Caco-2 (cell line): Measurements from ENCODE around the gene SRPK2. TPM values are rescaled to one million over a fixed set of nuclear protein-coding genes. Genes with fewer than 3 reads are reported as not detected.
"Not testable (repeated sequence)": the region's sequence is repeated elsewhere in the genome, so short reads cannot be mapped to it uniquely, and the experiment has no call there.

Source experiments
- BruUV-seq: library from RNA; stranded (reverse); fragments of 400-500 nt; replicated peaks from 2 replicates; lab custom pipeline; 2021; lab: Mats Ljungman, UMichigan
- CTCF ChIA-PET: fragments of 300-600 bp; sonication (Branson Sonifier 250); formaldehyde crosslinking; loops from one replicate; lab custom pipeline; 2022; ENCODE audit warnings: antibody characterized with exemption; lab: Charles Lee
- POLR2A ChIA-PET: fragments of 300-600 bp; sonication (Branson Sonifier 250); formaldehyde crosslinking; loops from one replicate; lab custom pipeline; 2022; ENCODE audit warnings: antibody characterized with exemption; lab: Charles Lee
- DNase-seq, 2 experiments: peaks; one replicate each; pipeline versions ENCODE4 v3.0.0 to v3.0.0-alpha.2; 2020 to 2022
- H3K27me3 ChIP-seq: replicated peaks from 2 replicates; pipeline ENCODE4 v1.6.0; 2011; ENCODE audit warnings: low read length; ENCODE audit not compliant: control insufficient read depth, insufficient read depth
- H3K36me3 ChIP-seq: 2 replicates; pipeline ENCODE4 v1.5.1; 2011; ENCODE audit warnings: low read length; ENCODE audit not compliant: control insufficient read depth, insufficient read depth
- H3K4me1 ChIP-seq: fragments of 250-450 bp; sonication (Bioruptor Pico); 2 replicates; pipeline ENCODE4 v1.5.1; 2020; ENCODE audit warnings: mild to moderate bottlenecking
- H3K4me3 ChIP-seq: 2 replicates; pipeline ENCODE4 v1.5.1; 2011; ENCODE audit warnings: low read depth, mild to moderate bottlenecking, control low read depth, low read length
- H3K9me3 ChIP-seq: fragments of 250-450 bp; sonication (Bioruptor Pico); 2 replicates; pipeline ENCODE4 v1.5.1; 2020; ENCODE audit warnings: mild to moderate bottlenecking, moderate library complexity
- H3K27ac Mint-ChIP-seq: one replicate; pipeline ENCODE4 v1.8.0; 2022; ENCODE audit warnings: mixed read lengths; ENCODE audit not compliant: unreplicated experiment
- H3K27me3 Mint-ChIP-seq: one replicate; pipeline ENCODE4 v1.8.0; 2022; ENCODE audit warnings: mixed read lengths; ENCODE audit not compliant: insufficient read depth, unreplicated experiment
- H3K36me3 Mint-ChIP-seq: one replicate; pipeline ENCODE4 v1.8.0; 2022; ENCODE audit warnings: mild to moderate bottlenecking, mixed read lengths; ENCODE audit not compliant: insufficient read depth, unreplicated experiment
- H3K4me1 Mint-ChIP-seq: one replicate; pipeline ENCODE4 v1.8.0; 2022; ENCODE audit warnings: low read depth, mixed read lengths; ENCODE audit not compliant: unreplicated experiment
- H3K4me3 Mint-ChIP-seq: one replicate; pipeline ENCODE4 v1.8.0; 2022; ENCODE audit warnings: mild to moderate bottlenecking, moderate library complexity, mixed read lengths; ENCODE audit not compliant: unreplicated experiment
- H3K9me3 Mint-ChIP-seq: one replicate; pipeline ENCODE4 v1.8.0; 2022; ENCODE audit warnings: mixed read lengths; ENCODE audit not compliant: unreplicated experiment
- CTCF ChIP-seq, 2 experiments: fragments of 200-600 bp in 1 of 2; IDR thresholded peaks; 1 replicate in 1 of 2; 2 replicates in 1 of 2; pipeline versions ENCODE4 v1.5.1 to v1.8.0; 2011 to 2022; ENCODE audit warnings: antibody characterized with exemption in 1 of 2, control low read depth in 1 of 2, inconsistent platforms in 1 of 2, low read depth in 1 of 2, low read length in 1 of 2, mild to moderate bottlenecking in 1 of 2, moderate library complexity in 1 of 2; ENCODE audit not compliant: insufficient read depth in 1 of 2, severe bottlenecking in 1 of 2, unreplicated experiment in 1 of 2
- intact Hi-C: fragments of 100-400 bp; cut with micrococcal nuclease; formaldehyde crosslinking; loops from one replicate; pipeline ENCODE4 v1.10.0; 2022; ENCODE audit not compliant: unreplicated experiment
- total RNA-seq: library from RNA; stranded (reverse); gene quantifications from 2 replicates; pipeline ENCODE4 v1.2.3, GENCODE V29; 2022

SRPK2 gene
- total RNA-seq, 1 experiment from 2014 or later = 39.9 TPM

DNA sequence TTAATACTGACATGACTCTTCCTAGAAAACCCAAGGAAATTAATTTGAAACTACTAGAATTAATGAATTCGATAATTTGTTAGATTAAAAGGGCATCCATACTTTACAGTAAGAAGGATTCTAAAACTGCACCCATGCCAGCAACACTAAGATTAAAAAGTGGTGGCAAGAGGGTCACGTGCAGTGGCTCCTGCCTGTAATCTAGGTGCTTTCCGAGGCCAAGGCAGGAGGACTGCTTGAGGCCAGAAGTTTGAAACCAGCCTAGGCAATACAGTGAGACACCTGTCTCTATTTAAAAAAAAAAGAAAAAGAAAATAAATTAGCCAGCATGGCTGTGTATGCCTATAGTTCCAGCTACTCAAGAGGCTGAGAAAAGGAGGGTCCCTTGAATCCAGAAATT, 58.2 kb downstream of the SRPK2 start:
- intact Hi-C loops = no loop called here
- CTCF ChIA-PET = no interaction called here
- peaks cover 6% of the 10 kb centered on the region for H3K4me1 Mint-ChIP-seq
- Histone ChIP-seq H3K36me3 (no peaks in the 10 kb centered on the region), H3K9me3 (no peaks in the 10 kb centered on the region), H3K27me3 (no peaks in the 10 kb centered on the region), H3K4me1 (no peaks in the 10 kb centered on the region), H3K4me3 (no peak overlapping the region)
- no peaks in the 10 kb centered on the region for H3K27me3 Mint-ChIP-seq
- H3K9me3 Mint-ChIP-seq = no peaks in the 10 kb centered on the region
- DNase-seq = no peak
- TF ChIP-seq CTCF (IDR thresholded peaks at IDR 0.05; ENCODE audit: insufficient read depth in 1 of 2, low read depth in 1 of 2, low read length in 1 of 2, severe bottlenecking in 1 of 2, unreplicated experiment in 1 of 2) = no peak
- no peak overlapping the region for H3K4me3 Mint-ChIP-seq
- BruUV-seq = no TSS peak
- no peak overlapping the region for H3K27ac Mint-ChIP-seq
- no peaks in the 10 kb centered on the region for H3K36me3 Mint-ChIP-seq
- POLR2A ChIA-PET = no interaction called here

DNA sequence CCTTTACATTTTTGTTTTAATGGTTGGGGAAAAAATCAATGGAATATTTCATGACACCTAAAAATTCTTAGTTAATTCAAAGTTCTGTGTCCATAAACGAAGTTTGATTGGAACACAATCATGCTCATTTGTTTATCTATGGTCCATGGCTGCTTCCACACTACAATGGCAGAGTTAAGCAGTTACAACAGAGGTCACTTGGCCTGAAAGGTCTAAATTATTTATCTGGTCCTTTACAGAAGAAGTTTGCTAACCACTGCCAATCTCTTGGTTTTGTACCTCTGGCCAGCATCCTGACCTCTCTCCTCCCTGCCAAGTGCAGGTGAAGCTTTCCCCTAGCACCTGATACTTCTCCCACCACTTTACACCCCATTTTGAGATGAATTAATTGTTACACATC, 61.5 kb downstream of the SRPK2 start:
- Mint-ChIP-seq H3K27me3 (no peaks in the 10 kb centered on the region), H3K36me3 (no peaks in the 10 kb centered on the region), H3K4me3 (no peak overlapping the region), H3K9me3 (no peaks in the 10 kb centered on the region), H3K27ac (no peak overlapping the region), H3K4me1 (peaks cover 6% of the 10 kb centered on the region)
- CTCF ChIA-PET = no interaction called here
- H3K9me3 ChIP-seq = no peaks in the 10 kb centered on the region
- no peaks in the 10 kb centered on the region for H3K27me3 ChIP-seq
- no peaks in the 10 kb centered on the region for H3K36me3 ChIP-seq
- no peaks in the 10 kb centered on the region for H3K4me1 ChIP-seq
- no peak for DNase-seq
- no TSS peak for BruUV-seq
- POLR2A ChIA-PET = no interaction called here
- intact Hi-C loops = loop anchor here (10.0 kb wide), 1 partner anchor 402 kb away; no protein-coding TSS in a partner anchor
- no peak overlapping the region for H3K4me3 ChIP-seq
- no peak for TF ChIP-seq CTCF (IDR thresholded peaks at IDR 0.05; ENCODE audit: insufficient read depth in 1 of 2, low read depth in 1 of 2, low read length in 1 of 2, severe bottlenecking in 1 of 2, unreplicated experiment in 1 of 2)

DNA sequence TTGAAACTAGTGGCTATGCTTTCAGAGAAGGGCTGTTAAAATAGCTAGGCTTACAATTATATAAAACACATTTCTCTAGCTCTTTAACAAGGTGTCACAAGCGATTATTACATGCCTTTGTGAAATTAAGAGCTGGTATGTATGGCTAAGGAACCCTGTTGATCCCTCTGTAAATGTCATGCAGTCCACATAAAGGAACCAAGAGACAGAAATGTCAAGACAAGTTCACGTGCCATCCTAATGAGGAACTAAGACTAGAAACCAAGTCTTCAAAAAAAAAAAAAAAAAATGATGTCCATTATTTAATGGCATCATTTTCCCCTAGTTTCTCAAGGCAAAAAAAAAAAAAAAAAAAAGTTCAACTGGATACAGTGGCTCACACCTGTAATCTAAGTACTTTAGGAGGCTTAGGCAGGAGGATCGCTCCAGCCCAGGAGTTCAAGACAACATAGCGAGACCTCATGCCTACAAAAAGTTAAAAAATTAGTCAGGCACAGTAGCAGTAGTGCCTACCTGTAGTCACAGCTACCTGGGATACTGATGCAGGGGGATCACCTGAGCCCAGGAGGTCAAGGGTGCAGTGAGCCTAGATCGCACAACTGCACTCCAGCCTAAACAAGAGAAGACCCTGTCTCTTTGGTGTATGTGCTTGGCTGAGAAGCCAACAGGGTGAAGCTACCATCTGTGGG, 63.4 kb downstream of the SRPK2 start:
- no peaks in the 10 kb centered on the region for H3K9me3 ChIP-seq
- BruUV-seq = no TSS peak
- H3K4me3 ChIP-seq = no peak overlapping the region
- Mint-ChIP-seq H3K9me3 (no peaks in the 10 kb centered on the region), H3K4me1 (peaks cover 6% of the 10 kb centered on the region), H3K27me3 (no peaks in the 10 kb centered on the region), H3K27ac (no peak overlapping the region), H3K4me3 (no peak overlapping the region), H3K36me3 (peaks cover 7% of the 10 kb centered on the region)
- DNase-seq = no peak
- POLR2A ChIA-PET = no interaction called here
- no peaks in the 10 kb centered on the region for H3K27me3 ChIP-seq
- H3K4me1 ChIP-seq = no peaks in the 10 kb centered on the region
- no peaks in the 10 kb centered on the region for H3K36me3 ChIP-seq
- no peak for TF ChIP-seq CTCF (IDR thresholded peaks at IDR 0.05; ENCODE audit: insufficient read depth in 1 of 2, low read depth in 1 of 2, low read length in 1 of 2, severe bottlenecking in 1 of 2, unreplicated experiment in 1 of 2)
- intact Hi-C loops = loop anchor here (10.0 kb wide), 1 partner anchor 401 kb away; no protein-coding TSS in a partner anchor
- CTCF ChIA-PET = no interaction called here

- H3K4me1 Mint-ChIP-seq, H3K9me3 ChIP-seq, H3K36me3 ChIP-seq, H3K27me3 ChIP-seq, H3K4me3 Mint-ChIP-seq, CTCF ChIA-PET, H3K4me1 ChIP-seq, DNase-seq, H3K4me3 ChIP-seq, H3K36me3 Mint-ChIP-seq, H3K27me3 Mint-ChIP-seq, POLR2A ChIA-PET, BruUV-seq, H3K9me3 Mint-ChIP-seq, H3K27ac Mint-ChIP-seq: not testable (repeated sequence)
- intact Hi-C loops = loop anchor here (10.0 kb wide), 1 partner anchor 400 kb away; no protein-coding TSS in a partner anchor
Measured at GRCh38 chr7:105324606-105325005, 64.1 kb downstream of the SRPK2 start.
